ENCODE measurements around the gene USP13.
"Not testable (repeated sequence)": the region's sequence is repeated elsewhere in the genome, so short reads cannot be mapped to it uniquely, and the experiment has no call there.

USP13 gene

GRCh38 chr3:179738998-179739397 is 86.2 kb downstream of the USP13 start:
- DNase-seq, result no peak

- no peak for DNase-seq
Measured at GRCh38 chr3:179739816-179740594, 87.2 kb downstream of the USP13 start.

- no peak for DNase-seq
Measured at GRCh38 chr3:179743913-179744312, 91.1 kb downstream of the USP13 start.

GRCh38 chr3:179744667-179745066 is 91.8 kb downstream of the USP13 start:
- no peak for DNase-seq

GRCh38 chr3:179745079-179745478 is 92.2 kb downstream of the USP13 start:
- DNase-seq, result no peak

GRCh38 chr3:179745716-179746115 is 92.9 kb downstream of the USP13 start:
- DNase-seq, result no peak

- DNase-seq, result no peak
Measured at GRCh38 chr3:179750720-179751328, 98.0 kb downstream of the USP13 start.

- peak; percentile 76 for DNase-seq
Measured at GRCh38 chr3:179760944-179761343, 108.1 kb downstream of the USP13 start.

GRCh38 chr3:179765396-179765795 is 112.6 kb downstream of the USP13 start:
- no peak for DNase-seq

GRCh38 chr3:179766416-179767133 is 113.7 kb downstream of the USP13 start:
- DNase-seq, result no peak

- peak; percentile 74 for DNase-seq
Measured at GRCh38 chr3:179768080-179768479, 115.2 kb downstream of the USP13 start.

GRCh38 chr3:179769411-179770247 is 116.8 kb downstream of the USP13 start:
- DNase-seq, result no peak

GRCh38 chr3:179771797-179772196 is 119.0 kb downstream of the USP13 start:
- DNase-seq, result no peak

- DNase-seq, result no peak
Measured at GRCh38 chr3:179772297-179772696, 119.5 kb downstream of the USP13 start.

GRCh38 chr3:179775416-179776122 is 122.7 kb downstream of the USP13 start:
- DNase-seq, result no peak

GRCh38 chr3:179782841-179783240 is 130.0 kb downstream of the USP13 start:
- DNase-seq, result not testable (repeated sequence)

- no peak for DNase-seq
Measured at GRCh38 chr3:179788996-179789395, 136.2 kb downstream of the USP13 start.

- DNase-seq, result no peak
Measured at GRCh38 chr3:179791793-179792192, 139.0 kb downstream of the USP13 start.

- DNase-seq, result no peak
Measured at GRCh38 chr3:179794355-179794754, 141.5 kb downstream of the USP13 start.

GRCh38 chr3:179796421-179796820 is 143.6 kb downstream of the USP13 start:
- no peak for DNase-seq

- DNase-seq, result no peak
Measured at GRCh38 chr3:179797192-179797591, 144.4 kb downstream of the USP13 start.

GRCh38 chr3:179801263-179801662 is 148.4 kb downstream of the USP13 start:
- no peak for DNase-seq
